Glutamatergic neuron (in vitro differentiated cells): ENCODE results near the gene C11orf24. TPM values are rescaled to one million over a fixed set of nuclear protein-coding genes. Genes with fewer than 3 reads are reported as not detected.

Source experiments
- DNase-seq: peaks from one replicate; pipeline ENCODE4 v3.0.0; 2022
- H3K27ac Mint-ChIP-seq: one replicate; pipeline ENCODE4 v1.8.0; 2020; ENCODE audit warnings: mild to moderate bottlenecking, mixed read lengths, inconsistent platforms; ENCODE audit not compliant: unreplicated experiment
- H3K27me3 Mint-ChIP-seq: one replicate; pipeline ENCODE4 v1.8.0; 2020; ENCODE audit warnings: mild to moderate bottlenecking, moderate library complexity, mixed read lengths, inconsistent platforms; ENCODE audit not compliant: unreplicated experiment
- H3K36me3 Mint-ChIP-seq: one replicate; pipeline ENCODE4 v1.8.0; 2020; ENCODE audit warnings: mild to moderate bottlenecking, mixed read lengths, inconsistent platforms; ENCODE audit not compliant: unreplicated experiment
- H3K4me1 Mint-ChIP-seq: one replicate; pipeline ENCODE4 v1.8.0; 2020; ENCODE audit warnings: mild to moderate bottlenecking, low read depth, mixed read lengths, inconsistent platforms; ENCODE audit not compliant: unreplicated experiment
- H3K4me3 Mint-ChIP-seq: one replicate; pipeline ENCODE4 v1.8.0; 2020; ENCODE audit warnings: mild to moderate bottlenecking, mixed read lengths, inconsistent platforms; ENCODE audit not compliant: unreplicated experiment
- H3K9me3 Mint-ChIP-seq: one replicate; pipeline ENCODE4 v1.8.0; 2020; ENCODE audit warnings: mild to moderate bottlenecking, moderate library complexity, mixed read lengths, inconsistent platforms; ENCODE audit not compliant: unreplicated experiment
- CTCF ChIP-seq: fragments of 200-600 bp; sonication (generic); IDR thresholded peaks from one replicate; pipeline ENCODE4 v1.5.0; 2021; ENCODE audit not compliant: partially characterized antibody, unreplicated experiment
- total RNA-seq: library from RNA; stranded (reverse); fragmentation: NEBNext Ultra II Directional; extraction: Animal tissue kit (Norgen Biotek cat#: 25700); gene quantifications from one replicate; pipeline ENCODE4 v1.2.1, GENCODE V29; 2021; ENCODE audit not compliant: unreplicated experiment

Gene C11orf24
- total RNA-seq, 1 donor from 2014 or later, result 58.4 TPM

- H3K27ac Mint-ChIP-seq, result no peak overlapping the region
- no peaks in the 10 kb centered on the region for H3K36me3 Mint-ChIP-seq
- H3K4me3 Mint-ChIP-seq, result no peak overlapping the region
- no peaks in the 10 kb centered on the region for H3K4me1 Mint-ChIP-seq
- DNase-seq, result no peak
- H3K27me3 Mint-ChIP-seq, result no peaks in the 10 kb centered on the region
- no peak for TF ChIP-seq CTCF
- H3K9me3 Mint-ChIP-seq, result no peaks in the 10 kb centered on the region
Observed at GRCh38 chr11:68242616-68243015, 29.2 kb downstream of the C11orf24 start.

GRCh38 chr11:68231621-68232020 is 40.2 kb downstream of the C11orf24 start:
- TF ChIP-seq CTCF, result no peak
- no peak for DNase-seq
- Mint-ChIP-seq H3K27me3 (no peaks in the 10 kb centered on the region), H3K4me3 (no peak overlapping the region), H3K9me3 (peaks cover 3% of the 10 kb centered on the region), H3K36me3 (peaks cover 2% of the 10 kb centered on the region), H3K4me1 (no peaks in the 10 kb centered on the region), H3K27ac (no peak overlapping the region)

- Mint-ChIP-seq H3K36me3 (peaks cover 15% of the 10 kb centered on the region), H3K4me3 (no peak overlapping the region), H3K27me3 (peaks cover 2% of the 10 kb centered on the region), H3K27ac (no peak overlapping the region), H3K4me1 (no peaks in the 10 kb centered on the region), H3K9me3 (peaks cover 6% of the 10 kb centered on the region)
- TF ChIP-seq CTCF, result no peak
- DNase-seq, result no peak
Observed at GRCh38 chr11:68229601-68230000, 42.2 kb downstream of the C11orf24 start.

GRCh38 chr11:68226421-68226820 is 45.4 kb downstream of the C11orf24 start:
- peaks cover 15% of the 10 kb centered on the region for H3K36me3 Mint-ChIP-seq
- peaks cover 6% of the 10 kb centered on the region for H3K9me3 Mint-ChIP-seq
- no peak overlapping the region for H3K27ac Mint-ChIP-seq
- DNase-seq, result no peak
- no peak for TF ChIP-seq CTCF
- no peak overlapping the region for H3K4me3 Mint-ChIP-seq
- H3K27me3 Mint-ChIP-seq, result peaks cover 2% of the 10 kb centered on the region
- H3K4me1 Mint-ChIP-seq, result no peaks in the 10 kb centered on the region

GRCh38 chr11:68224606-68225005 is 47.2 kb downstream of the C11orf24 start:
- Mint-ChIP-seq H3K4me1 (no peaks in the 10 kb centered on the region), H3K27ac (no peak overlapping the region), H3K27me3 (peaks cover 2% of the 10 kb centered on the region), H3K4me3 (no peak overlapping the region), H3K36me3 (peaks cover 15% of the 10 kb centered on the region), H3K9me3 (peaks cover 6% of the 10 kb centered on the region)
- no peak for DNase-seq
- no peak for TF ChIP-seq CTCF
